Left renal pelvis (tissue), 4 donors: ENCODE results near the gene CDK5R1. TPM values are rescaled to one million over a fixed set of nuclear protein-coding genes. Genes with fewer than 3 reads are reported as not detected.
"Not testable (repeated sequence)": the region's sequence is repeated elsewhere in the genome, so short reads cannot be mapped to it uniquely, and the experiment has no call there.

Experiments
- DNase-seq, 4 donors: peaks; one replicate each; pipeline ENCODE4 v3.0.0-alpha.2; 2013; ENCODE audit warnings: low read depth in 4 of 4, low spot score in 3 of 4
- polyA plus RNA-seq, 4 donors: library from polyadenylated mRNA; unstranded; fragments of 120-200 nt; gene quantifications; one replicate each; pipeline ENCODE4 v1.2.1, GENCODE V29; 2013; ENCODE audit not compliant: insufficient read length in 4 of 4

Gene CDK5R1
- polyA plus RNA-seq, result 1 to 10 TPM; 4.0 to 8.0 (median 5.0) TPM

DNA sequence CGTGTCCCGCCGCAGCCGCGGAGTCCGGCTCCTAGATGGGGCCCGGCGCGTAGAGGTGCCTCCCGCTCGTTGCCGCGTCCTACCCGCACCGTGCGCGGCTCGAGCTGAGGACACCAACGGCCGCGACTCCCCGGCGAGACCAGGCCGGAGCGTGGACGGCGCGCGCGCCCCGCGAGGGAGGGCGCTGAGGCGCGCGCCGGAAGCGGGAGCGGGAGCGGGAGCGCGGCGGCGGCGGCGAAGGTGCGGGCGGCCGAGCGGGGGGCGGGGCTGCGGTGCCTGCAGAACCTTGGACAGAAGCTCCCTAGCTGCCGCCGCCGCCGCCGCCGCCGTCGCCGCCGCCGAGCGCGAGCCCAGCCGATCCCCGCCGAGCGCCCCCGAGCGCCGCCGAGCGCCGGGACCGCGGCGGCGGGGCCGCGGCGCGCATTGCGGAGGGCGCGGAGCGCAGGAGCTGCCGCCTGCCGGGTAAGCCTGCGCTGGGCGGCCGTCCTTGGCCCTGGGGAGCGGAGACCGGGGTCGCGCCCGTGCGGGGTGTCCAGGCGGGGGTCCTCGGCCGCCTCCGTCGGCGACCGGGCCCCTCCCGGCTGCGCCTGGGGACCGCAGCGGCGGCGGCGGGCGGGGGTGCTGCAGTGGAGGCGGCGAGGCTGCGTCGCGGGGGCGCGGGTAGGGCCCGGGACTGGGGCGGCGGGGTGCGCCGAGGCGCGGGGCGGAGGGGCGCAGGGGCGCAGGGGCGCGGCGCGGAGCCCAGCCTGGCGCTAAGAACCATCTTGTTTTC is at the start of gene CDK5R1:
TSS of gene CDK5R1 (plus strand) at position 293 of the 772 bp plus-strand sequence. CDS start 628 bp downstream, outside the sequence.
- DNase-seq, result no peak

DNA sequence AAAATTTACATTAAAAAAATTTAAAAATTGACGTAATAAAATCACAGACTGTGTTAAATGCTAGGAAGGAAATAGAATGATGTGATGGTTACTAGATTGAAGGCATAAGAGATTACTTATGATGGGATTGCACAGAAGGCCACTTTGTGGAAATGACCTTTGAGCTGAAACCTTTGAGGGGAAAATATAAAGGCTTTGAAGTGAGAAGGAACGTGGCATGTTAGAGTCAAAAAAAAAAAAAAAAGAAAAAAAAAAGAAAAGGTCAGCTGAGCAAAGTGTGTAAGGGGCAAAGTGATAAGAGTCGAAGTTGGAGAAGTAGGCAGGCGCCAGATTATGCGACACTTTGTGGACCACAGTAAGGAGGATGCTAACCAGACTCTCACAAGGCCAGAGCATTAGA is 46.1 kb upstream of the CDK5R1 start:
- no peak for DNase-seq

DNA sequence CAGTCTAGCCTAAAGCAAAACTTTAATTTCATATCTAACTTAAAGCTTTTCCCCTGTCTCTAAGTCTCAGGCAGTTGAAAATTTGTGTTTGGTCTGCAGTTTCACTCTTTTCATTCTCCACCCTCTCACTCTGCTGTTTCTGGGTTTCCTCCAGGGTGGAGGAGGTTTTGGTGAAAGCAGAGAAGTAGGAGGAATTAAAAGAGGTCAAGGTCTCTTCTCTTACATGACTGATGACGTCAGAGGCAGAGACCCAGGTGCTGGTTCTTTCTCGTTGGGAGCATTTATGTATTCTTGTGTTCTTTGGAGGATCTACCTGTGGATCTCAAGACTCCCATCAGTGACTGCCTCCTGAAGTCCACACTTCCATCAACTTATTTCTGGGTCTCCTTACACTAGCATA is 44.9 kb upstream of the CDK5R1 start:
- DNase-seq, result no peak

DNA sequence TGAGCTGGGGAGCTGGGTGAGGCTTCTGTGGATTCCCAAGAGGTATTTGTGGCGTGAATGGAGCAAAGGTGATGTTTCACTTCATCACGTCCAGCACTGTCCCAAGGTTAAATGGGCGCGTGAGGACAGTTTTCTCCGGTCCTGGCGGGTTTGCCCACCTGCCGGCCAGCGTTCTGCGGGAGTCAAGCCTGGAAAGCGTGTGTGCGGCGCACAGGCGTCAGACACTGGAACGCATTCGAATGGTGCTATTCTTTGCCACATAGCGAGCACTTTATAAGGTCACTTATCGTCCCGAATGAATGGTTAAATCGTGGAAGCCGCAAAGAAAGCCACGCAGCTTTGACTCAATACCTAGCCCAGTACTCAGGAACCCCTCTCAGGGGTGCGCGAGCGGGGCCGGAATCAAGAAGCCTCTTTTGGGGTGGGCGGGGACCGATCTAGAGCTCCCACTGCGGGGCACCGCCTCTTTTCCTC is 42.9 kb upstream of the CDK5R1 start:
- DNase-seq, result no peak

DNA sequence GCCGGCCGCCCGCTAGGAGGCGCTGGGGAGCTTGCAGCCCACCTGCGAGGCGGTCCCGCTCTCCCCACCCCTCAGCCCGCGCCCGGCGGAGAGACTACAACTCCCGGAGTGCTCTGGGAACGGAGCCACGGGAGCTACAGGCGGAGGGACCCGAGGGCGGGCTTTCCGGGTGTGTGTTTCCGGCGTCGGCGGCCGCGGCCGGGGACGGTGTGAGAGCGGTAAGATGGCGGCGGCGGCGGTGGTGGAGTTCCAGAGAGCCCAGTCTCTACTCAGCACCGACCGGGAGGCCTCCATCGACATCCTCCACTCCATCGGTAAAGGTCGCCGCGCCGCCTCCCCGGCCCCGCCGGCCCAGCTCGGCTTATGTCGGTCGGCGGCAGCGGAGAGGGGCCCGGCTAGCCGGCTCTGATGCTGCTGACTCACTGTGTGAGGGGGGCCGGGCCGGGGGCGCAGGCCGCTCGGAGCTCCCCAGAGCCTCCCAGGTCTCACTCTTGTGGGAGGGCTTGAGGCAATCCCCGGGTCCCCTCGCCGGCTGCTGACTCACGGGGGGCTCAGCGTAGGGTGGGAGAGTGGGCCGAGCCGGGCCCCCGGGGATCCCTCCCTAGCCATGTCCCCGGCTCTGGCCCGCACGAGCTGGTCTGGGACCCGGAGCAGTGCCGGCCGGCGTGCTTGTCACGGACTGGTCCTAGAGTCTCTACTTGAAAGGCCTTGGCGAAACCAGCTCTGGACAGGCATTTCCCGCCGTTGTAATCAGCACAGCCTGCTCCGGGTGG is 42.3 kb upstream of the CDK5R1 start, which contains the start of gene PSMD11:
TSS of gene PSMD11 (plus strand) at position 210 of the 773 bp plus-strand sequence. CDS start at position 224, 14 bp downstream.
- peak; percentile 87 to 96 (median 93) for DNase-seq

DNA sequence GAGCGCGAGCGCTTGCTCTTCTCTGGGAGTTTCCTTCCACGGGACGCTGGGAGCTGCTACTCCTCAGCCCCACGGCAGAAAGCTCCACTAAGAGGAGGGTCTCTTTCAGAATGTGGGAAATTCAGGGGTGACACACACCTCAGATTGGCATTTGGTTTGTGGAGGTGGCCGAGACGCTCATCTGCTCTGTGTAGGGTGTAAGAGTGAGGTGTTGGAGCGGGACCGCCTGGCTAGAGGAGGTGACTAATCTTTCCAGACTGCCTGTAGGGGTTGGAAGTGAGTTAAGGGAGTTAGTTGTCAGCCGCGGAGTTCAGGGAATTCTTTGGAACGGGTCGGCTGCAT is 41.7 kb upstream of the CDK5R1 start:
- peak in 3 of 4 donors; percentile 8 to 18 (median 11) for DNase-seq

DNA sequence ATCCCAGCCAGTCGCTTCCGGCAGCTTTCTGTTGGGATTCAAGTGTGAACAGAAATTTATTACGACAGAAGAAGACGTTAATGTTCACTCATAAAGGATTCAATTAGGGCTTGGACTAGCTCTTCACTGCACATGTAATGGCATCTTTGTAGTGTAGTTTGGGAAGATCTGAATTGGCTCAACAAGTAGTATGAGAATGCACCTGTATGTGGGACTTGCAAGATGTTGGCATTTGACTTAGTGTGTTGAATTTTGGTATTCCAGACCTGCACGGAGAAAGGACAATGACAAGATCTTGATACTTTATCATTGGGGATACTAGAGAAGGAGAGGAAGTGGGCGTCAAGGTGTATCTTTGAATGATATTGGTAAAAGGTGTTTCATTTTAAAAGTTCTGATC is 41.3 kb upstream of the CDK5R1 start:
- no peak for DNase-seq

DNA sequence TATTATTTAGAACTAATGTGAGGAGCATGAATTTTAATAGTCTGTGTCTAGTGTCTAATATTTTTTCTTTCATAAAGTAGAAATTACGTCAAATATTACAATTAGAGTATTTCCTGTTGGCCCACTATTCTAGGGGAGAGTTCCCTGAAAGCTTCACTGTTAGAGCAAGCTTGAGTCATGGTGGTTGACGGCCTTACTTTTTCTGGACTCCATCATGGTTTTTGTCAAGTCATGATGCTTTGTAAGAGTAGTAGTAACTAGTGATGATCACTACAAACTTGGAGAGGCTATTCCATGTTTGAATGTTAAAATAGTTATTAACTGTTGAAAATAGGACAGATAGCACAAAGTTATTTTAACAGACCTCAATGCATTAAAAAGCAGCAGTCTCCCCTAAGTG is 40.8 kb upstream of the CDK5R1 start:
- no peak for DNase-seq

DNA sequence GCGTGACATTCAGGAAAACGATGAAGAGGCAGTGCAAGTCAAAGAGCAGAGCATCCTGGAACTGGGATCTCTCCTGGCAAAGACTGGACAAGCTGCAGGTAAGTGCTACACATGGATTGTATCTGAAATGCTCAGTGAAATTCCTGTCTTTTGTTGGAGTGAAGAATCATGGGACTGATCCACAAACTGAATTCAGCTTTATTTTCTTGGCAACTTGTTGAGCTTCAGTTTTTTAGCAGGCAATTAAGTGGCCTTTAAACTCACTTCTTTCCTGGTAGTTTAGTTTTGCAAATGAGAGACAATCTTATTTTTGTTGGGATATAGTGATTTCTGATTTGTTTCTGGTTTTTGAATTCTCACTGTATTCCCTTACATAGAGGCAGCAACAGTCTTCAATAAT is 39.8 kb upstream of the CDK5R1 start:
- no peak for DNase-seq

DNA sequence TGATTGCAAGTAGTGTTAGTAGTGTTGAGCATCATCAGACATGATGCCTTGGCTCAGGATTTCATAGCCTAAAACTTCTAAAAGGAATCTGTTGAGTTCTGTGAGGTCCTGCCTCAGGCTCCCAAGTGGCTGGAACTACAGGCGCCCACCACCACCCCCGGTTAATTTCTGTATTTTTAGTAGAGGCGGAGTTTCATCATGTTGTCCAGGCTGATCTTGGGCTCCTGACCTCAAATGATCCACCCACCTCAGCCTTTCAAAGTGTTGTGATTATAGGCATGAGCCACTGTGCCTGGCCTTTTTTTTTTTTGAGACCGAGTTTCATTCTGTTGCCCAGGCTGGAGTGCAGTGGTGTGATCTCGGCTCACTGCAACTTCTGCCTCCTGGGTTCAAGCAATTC is 36.8 kb upstream of the CDK5R1 start:
- DNase-seq, result no peak

DNA sequence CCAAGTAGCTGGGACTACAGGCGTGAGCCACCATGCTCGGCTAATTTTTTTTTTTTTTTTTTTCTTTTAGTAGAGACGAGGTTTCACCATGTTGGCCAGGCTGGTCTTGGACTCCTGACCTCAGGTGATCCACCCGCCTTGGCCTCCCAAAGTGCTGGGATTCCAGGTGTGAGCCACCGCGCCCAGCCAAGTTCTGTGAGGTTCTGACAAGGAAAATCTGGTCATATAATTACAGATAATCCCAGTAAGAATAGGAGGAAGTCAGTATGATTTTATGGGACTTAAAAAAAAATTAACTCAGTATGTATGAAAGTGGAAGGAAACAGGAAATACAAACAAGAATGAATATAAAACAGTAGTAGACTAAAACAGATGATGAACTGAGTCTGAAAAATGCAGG is 36.4 kb upstream of the CDK5R1 start:
- not testable (repeated sequence) for DNase-seq

DNA sequence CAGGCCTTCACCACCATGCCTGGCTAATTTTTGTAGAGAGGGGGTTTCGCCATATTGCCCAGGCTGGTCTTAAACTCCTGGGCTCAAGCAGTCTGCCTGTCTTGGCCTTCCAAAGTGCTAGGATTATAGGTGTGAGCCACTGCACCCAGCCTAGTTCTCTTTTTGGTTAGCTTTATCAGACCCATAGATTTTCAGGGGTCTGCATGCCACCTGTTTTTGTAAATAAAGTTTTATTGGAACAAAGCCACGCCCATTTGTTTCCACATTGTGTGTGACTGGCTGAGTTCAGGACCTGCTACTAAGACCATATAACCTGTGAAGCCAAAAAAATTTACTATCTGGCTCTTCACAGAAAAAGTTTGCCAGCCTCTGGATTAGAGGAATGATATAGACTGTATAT is 34.9 kb upstream of the CDK5R1 start:
- DNase-seq, result no peak

DNA sequence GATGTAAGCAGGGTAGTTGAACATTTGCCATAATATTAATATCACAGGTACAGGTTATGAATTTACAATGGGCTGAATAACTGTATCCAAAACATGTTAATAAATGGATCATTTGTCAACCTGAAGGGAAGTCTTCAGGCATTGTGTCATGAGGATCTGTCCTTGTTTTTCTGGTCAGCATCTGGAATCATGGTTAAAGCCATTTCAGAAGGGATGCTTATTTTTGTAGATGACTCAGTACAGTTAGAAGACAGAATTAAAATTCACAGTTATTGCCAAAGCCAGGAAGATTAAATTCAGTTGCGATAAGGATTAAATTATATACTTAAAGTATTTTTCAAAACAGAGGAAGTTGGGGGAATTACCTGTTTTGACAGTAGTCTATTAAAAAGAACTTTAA is 34.5 kb upstream of the CDK5R1 start:
- DNase-seq, result no peak

DNA sequence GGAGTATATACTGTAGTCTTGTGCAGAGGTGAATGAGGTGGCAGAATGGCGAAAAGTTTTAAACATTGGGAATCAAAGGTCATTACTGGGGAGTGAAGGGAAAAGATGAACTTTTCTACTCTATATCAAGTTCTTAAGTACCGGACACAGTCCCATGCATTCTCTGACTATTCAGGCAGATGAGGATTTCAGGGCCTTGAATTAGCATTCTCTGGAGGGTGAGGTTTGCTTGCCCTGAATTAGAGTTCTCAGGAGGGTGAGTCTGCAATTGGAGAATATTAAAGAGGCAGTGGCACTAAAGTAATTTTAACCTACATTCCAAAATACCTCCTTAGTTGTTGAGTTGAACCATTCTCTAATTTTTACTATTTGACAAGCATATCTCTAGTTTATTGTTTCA is 33.4 kb upstream of the CDK5R1 start:
- DNase-seq, result no peak

DNA sequence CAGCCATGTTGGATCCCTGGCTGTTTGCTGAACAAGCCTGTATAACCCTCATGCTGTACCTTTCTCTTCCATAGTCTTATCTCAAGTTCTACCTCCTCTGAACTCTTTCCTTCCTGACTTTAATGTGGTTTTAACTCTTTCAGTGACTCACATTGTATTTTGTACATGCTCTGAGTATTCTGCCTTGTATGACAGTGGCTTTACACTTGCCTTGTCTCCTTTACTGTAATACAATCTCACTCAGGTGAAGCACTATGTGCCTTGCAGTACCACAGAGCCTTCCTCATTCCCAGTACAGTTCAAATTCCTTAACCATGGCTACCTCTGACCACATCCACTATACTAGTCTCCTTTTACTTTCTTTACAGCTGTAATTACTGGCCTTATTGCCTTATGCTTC is 28.4 kb upstream of the CDK5R1 start:
- no peak for DNase-seq

DNA sequence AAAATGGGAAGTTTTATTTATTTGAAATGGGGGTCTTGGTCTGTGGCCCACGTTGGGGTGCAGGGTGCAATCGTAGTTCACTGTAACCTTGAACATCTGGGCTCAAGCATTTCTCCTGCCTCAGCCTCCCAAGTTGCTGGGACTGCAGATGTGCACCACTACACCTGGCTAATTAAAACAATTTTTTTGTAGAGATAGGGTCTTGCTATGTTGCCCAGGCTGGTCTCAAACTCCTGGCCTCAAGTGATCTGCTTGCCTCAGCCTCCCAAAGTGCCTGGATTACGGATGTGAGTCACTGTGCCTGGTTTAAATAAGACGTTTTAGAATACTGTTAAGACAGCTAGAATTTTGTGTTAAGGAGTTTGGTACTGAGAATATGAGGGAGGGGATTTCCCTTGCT is 26.7 kb upstream of the CDK5R1 start:
- no peak for DNase-seq

DNA sequence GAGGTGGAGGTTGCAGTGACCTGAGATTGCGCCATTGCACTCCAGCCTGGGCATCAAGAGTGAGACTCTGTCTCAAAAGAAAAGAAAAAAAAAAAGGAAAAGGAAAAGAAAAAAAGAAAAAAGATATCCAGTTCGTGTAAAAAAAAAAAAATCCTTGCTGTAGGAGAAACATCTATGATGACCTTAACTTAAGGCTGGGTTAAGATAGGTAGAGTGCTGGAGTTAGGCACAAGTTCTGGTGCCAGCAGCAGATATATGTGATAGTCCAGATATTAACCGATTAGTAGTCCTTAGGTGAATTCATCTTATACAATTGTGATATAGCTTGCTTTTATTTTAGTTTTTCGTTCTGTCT is 25.3 kb upstream of the CDK5R1 start:
- DNase-seq, result no peak

DNA sequence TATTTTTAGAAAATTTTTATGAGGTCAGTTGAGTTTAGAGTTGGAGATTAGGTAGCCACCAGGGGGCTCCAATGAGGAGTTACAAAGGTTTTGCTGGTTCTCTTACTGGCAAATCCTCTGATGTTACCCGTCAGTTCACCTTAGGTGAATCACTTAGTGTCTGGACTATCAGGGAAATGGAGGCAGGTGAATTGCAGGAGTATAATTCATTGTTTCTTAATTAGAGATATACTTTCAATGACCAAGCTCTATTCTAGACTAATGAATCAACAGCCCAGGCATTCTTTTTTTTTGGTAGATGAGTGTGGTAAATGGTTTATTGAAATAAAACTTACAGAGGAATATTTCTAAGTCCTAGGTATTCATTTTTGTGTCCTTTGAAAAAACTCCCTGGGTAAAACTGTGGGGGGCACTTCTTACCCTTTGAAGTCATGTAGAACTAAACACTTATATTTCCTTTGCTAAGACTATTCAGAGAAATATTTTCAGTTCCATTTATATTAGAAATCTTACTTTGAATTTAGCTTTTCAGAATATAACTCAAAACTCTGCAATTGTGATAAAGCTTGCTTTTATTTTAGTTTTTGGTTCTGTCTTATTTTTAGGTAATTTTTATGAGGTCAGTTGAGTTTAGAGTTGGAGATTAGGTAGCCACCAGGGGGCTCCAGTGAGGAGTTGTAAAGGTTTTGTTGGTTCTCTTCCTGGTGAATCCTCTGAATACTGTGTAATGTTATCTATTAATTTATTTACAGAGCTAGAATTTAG is 24.8 kb upstream of the CDK5R1 start:
- no peak for DNase-seq

DNA sequence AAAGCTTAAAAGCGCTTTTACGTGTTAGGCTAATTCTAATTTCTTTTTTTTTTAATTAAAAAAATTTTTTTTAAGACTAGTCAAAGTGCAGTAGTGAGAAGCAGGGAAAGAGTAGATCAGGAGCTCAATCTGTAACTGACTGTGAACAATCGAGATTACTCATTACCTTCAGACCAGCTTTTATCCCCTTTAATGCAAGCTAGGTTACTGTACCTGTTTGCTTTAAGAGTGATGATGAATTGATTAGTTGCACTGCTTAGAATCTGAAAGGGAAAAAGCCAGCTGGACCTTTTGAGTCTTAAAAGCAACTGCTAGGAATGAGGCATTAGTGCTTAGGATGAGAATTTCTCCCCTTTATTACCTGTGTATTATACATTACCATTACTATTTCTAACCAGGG is 23.5 kb upstream of the CDK5R1 start:
- no peak for DNase-seq

DNA sequence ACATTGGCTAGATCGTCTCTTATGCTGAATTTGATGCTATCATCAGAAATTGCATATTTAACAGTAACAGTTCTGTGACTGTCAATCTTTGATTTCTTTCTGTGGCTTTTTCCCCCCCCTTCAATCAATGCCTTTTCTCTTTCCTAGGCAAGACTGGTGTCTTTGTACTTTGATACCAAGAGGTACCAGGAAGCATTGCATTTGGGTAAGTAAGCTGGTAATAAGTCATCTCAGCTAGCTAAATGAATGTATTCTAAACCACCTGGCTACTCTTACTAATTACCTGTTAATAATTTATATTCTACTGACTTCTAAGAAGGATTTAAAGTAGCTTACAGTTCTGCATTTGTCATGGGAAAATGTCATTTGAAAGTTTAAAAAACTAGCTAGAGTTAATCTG is 22.4 kb upstream of the CDK5R1 start:
- DNase-seq, result no peak

DNA sequence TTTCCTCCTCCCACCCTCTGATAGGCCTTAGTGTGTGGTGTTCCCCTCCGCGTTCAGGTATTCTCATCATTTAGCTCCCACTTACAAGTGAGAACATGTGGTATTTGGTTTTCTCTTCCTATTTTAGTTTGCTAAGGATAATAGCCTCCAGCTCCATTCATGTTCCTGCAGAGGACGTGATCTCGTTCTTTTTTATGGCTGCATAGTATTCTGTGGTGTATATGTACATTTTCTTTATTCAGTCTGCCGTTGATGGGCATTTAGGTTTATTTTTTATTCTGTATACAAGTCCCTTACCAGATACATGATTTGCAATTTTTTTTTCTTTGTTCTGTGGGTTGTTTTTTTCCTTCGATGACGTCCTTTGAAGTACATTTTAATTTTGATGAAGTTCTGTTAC is 18.8 kb upstream of the CDK5R1 start:
- no peak for DNase-seq
